LNCAP (cell line): ENCODE measurements around the gene CCDC12.

Source experiments
- CTCF ChIP-seq: fragments of 450-650 bp; IDR thresholded peaks from 2 replicates; pipeline ENCODE4 v1.5.1; 2017; ENCODE audit warnings: mild to moderate bottlenecking

The CCDC12 gene

GRCh38 chr3:46894256-46894655, 82.3 kb downstream of the CCDC12 start:
- no peak for TF ChIP-seq CTCF

- TF ChIP-seq CTCF = no peak
Observed at GRCh38 chr3:46893763-46894162, 82.8 kb downstream of the CCDC12 start.

- TF ChIP-seq CTCF = no peak
Observed at GRCh38 chr3:46893146-46893748, 83.3 kb downstream of the CCDC12 start.

- TF ChIP-seq CTCF = no peak
Observed at GRCh38 chr3:46892285-46893145, 84.0 kb downstream of the CCDC12 start.

GRCh38 chr3:46891132-46891531, 85.4 kb downstream of the CCDC12 start:
- no peak for TF ChIP-seq CTCF

- no peak for TF ChIP-seq CTCF
Observed at GRCh38 chr3:46890132-46890531, 86.4 kb downstream of the CCDC12 start.

GRCh38 chr3:46889381-46890110, 87.0 kb downstream of the CCDC12 start:
- no peak for TF ChIP-seq CTCF
